GM21723 (cell line): ENCODE data around the gene MAGEA2B.
"Not testable (repeated sequence)": the region's sequence is repeated elsewhere in the genome, so short reads cannot be mapped to it uniquely, and the experiment has no call there.

Source experiments
- ATAC-seq: cut with Tn5 transposase; IDR thresholded peaks from one replicate; pipeline ENCODE4 v1.9.1; 2021; ENCODE audit warnings: mild to moderate bottlenecking, moderate library complexity; ENCODE audit not compliant: unreplicated experiment

The MAGEA2B gene

DNA sequence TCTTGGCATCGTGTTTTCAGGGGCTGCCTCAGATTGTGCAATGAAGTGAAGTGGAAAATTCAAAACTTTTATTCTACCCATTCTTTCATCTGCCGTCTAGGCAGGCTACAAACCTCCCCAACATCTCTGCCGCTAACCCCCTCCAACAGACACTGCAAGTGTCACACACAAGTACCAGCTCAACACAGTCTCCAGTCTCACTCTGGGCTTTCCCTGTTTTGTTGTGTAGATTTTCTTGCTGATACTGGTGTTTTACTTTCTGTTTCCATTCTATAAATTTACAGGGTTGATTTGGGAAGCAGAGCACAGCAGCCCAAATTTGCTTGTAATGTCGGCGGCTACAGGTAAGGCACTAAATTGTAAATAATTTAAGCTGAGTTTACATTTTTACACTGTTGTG, 40.4 kb downstream of the MAGEA2B start:
- ATAC-seq: not testable (repeated sequence)

DNA sequence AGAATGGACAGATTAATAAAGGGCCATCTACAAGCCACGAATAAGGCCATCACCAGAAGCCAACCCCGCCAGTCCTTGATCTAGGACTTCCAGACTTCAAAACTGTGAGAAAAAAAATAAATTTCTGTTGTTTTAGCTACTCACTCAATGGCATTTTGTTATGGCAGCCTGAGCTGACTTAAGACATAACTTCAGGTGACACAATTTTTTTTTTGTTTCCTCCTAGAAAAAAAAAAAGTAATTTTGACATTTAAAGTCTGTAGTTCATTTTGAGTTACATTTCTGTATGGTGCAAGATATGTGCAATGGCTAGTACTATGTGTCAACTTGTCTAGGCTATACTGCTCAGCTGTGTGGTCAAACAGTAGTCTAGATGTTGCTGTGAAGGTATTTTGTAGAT, 44.5 kb downstream of the MAGEA2B start, which contains the start of gene CSAG3:
Gene CSAG3, plus strand, starts transcription at position 301 of the 400 bp plus-strand sequence.
- not testable (repeated sequence) for ATAC-seq

DNA sequence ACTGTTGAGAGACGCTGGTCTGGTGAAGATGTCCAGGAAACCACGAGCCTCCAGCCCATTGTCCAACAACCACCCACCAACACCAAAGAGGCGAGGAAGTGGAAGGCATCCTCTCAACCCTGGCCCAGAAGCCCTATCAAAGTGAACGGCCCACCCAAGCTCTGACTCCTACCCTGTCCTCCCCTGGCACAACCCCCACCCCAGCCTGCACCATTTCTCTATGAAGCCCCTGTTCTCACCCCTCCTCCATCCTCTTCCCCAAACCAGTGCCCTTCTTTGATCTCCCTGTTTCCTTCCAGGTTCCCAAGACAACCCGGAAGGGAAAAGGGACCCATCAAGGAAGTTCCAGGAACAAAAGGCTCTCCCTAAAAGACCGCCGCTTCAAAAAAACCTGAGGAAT, 45.1 kb downstream of the MAGEA2B start:
- not testable (repeated sequence) for ATAC-seq

DNA sequence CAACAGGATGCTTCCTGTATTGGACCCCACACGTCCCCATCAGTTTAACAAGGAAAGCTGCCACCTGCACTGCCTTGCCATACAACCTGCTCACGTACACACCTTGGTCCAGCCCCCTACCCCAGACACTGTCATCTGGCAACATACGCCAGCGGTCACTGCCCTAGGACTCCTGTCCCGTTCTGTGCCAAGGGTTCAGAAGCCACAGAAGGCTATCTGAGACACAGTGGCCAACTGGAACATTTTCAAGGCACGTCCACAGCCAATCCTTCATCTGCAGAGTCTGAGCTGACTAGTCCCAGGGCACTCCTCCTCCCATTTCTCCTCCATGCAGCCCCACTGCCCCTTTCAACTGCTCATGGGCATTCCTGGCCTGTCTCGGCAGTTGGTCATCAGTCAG, 47.2 kb downstream of the MAGEA2B start:
- not testable (repeated sequence) for ATAC-seq

DNA sequence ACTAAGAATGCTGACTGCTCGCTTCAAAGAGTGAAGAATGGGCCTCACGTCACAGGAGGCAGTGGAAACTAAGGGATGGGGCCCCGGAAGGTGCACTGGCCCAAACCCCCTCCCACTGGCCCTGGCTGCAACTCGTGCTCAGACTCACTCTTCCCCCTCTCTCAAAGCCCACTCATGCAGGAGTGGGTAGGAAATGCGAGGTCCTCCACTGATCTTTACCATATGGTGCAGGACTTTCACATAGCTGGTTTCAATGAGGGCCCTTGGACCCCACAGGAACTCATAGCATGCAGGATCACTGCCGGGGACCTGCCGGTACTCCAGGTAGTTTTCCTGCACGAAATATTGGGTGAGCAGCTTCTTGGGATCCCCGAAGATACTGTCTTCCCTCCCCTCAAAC, 52.1 kb downstream of the MAGEA2B start:
- ATAC-seq: not testable (repeated sequence)
